ENCODE data around the gene PXDN.

DNA sequence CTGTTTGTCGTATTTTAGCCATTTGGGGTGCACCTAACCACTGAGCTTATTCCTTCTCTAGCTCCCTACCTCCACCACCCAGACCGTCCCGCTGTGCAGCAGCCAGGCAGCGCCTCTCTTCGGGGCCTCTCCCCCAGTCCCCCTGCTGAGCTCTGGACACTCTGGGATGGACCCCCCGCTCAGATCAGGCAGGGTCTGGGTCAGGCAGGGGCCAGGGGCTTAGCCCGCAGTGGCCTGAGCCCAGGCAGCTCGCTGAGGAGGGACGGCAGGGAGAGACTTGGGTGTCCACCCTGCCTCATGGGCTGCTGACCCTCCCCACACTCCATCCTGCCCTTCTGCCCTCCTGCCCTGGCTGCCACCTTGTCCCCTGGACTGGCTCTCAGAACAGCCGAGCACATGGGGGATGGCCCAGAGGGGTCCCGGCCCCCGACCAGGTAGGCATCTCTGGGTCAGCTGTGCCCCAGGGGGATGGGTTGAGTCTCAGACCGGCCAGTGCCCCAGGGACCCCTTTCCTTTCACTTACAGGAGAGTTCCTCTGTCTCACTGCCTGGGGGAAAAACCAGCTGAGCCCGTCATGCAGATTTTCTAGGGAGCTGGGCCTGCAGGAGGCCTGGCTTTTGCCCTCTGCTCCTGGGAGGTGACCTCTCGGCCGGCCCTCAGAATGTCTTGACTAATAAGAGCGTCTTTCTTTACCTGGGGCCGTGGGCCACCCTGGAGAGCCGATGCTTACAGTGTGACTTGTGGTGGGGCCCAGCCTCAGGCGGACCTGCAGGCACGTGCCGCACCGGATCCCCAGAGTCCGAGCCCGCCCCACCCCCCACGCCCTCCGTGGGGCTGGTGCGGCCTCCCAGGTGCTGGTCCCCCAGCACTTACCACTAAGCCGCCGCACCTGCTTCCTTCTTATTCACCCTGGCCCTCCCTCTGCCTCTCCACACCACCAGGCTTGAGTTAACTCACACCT is 22.8 kb upstream of the PXDN start:
- no peak for TF ChIP-seq ZNF138 (tag by site-specific recombination; IDR thresholded peaks at IDR 0.05; ENCODE audit: borderline replicate concordance)
- no peak for TF ChIP-seq ZNF624 (tag by site-specific recombination; IDR thresholded peaks at IDR 0.05)
- TF ChIP-seq CTCF (tag by site-specific recombination; IDR thresholded peaks at IDR 0.05) = no peak
- no peak for TF ChIP-seq ZFP37 (tag by site-specific recombination; IDR thresholded peaks at IDR 0.05)
- TF ChIP-seq ZNF10 (tag by site-specific recombination; IDR thresholded peaks at IDR 0.05) = no peak
- TF ChIP-seq ZBTB21 (tag by site-specific recombination; IDR thresholded peaks at IDR 0.05) = no peak
- TF ChIP-seq ZNF274 (IDR thresholded peaks at IDR 0.05; ENCODE audit: low read length) = no peak
- no peak for TF ChIP-seq ZNF274 (tag by site-specific recombination; IDR thresholded peaks at IDR 0.05; ENCODE audit: borderline replicate concordance)
- no peak for TF ChIP-seq ZNF350 (tag by site-specific recombination; IDR thresholded peaks at IDR 0.05)
- no peak for TF ChIP-seq ZNF670 (tag by site-specific recombination; IDR thresholded peaks at IDR 0.05; ENCODE audit: low read depth)
- TF ChIP-seq ZNF664 (tag by site-specific recombination; IDR thresholded peaks at IDR 0.05) = no peak

Data from HEK293 (cell line).